GM21360 (cell line): ENCODE results near the gene MGLL.

ENCODE experiments used
- ATAC-seq: cut with Tn5 transposase; IDR thresholded peaks from one replicate; pipeline ENCODE4 v1.9.1; 2021; ENCODE audit warnings: mild to moderate bottlenecking, moderate library complexity; ENCODE audit not compliant: unreplicated experiment

The MGLL gene

DNA sequence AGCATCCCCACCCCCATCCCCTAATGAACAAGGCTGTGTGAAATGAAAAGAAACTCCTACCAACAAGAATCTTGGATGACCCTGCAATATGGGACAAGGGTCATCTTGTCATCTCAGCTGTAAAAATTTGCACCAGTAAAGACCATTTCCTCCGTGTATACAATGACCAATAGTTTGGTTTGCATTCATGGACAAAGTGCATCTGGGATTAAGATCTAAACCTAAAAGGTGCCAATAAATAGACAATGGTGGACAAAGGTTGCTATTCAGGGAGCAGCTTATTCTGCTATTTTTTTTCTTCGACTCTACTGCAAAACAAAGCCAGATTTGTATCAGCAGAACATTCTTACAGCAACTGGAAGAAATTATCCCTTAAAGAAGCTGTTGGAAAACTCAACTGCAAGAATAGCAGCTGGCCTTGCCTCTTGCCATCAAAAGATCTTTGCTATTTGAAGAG lies 8.0 kb downstream of the MGLL start:
- no peak for ATAC-seq

DNA sequence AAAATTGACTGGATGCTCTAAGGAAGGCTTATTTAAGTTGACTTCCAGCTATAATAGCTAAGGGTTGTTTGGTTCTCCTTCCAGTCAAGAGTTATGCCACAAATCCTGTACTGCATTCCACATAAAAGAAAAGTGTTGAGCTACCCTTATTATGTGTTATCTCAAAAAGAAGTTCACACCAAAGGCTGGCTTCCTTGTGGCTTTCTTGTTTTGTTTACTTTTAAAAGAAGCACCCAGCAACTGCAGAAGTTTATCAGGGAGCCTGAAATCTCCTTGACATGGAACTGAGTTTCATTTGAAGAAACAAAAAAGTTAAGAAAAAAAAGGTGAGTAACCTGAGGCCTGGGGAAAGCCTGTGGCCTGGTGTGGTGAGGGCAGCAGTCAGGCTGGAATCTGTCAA lies 10.2 kb downstream of the MGLL start:
- no peak for ATAC-seq

DNA sequence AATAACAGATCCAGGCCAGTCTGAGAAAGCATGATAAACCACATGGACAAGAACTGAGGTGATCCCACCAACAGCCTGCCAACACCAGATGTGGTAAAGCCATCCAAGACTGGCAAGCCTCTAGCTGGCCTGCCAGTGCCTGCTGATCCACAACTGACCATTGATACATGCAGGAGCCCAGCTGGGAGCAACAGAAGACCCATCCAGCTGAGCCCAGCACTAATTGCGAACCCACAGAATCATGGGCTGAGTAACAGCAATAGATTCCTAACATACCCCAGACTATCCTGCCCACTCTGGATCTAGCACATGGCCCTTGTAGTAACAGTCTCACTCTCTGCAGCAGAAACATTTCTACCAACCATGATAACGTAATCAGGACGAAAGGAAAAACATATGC lies 10.6 kb downstream of the MGLL start:
- ATAC-seq = no peak

DNA sequence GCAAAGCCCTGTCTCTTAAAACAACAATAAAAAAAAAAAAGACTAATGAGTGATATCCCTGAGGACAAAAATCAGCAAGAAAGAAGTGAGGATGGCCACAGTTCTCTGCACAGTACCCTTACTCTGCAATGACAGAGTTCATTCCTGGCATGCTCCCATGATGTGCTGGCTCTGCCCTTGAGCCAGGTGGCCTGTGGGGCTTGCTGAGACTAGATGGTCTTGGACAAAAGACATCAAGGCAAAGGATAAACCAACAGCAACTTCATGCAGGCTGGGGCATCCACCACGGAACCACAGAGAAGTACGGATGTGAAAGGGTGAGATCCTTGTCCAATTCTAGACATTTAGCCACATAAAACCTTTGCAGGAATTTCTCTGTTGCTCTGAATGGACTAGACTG lies 12.7 kb downstream of the MGLL start:
- ATAC-seq = no peak

DNA sequence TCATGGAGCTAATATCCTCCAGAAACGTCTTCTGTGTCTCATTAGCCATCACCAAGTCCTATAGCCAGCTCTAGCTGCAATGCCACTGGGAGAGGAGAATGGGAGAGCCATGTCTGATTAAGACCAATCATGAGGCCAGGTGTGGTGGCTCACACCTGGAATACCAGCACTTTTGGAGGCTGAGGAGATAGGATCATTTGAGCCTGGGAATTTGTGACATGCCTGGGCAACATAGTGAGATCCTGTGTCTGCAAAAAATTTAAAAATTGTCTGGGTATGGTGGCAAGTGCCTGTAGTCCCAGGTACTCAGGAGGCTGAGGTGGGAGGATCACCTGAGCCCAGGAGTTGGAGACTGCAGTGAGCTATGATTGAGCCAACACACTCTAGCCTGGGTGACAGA lies 13.1 kb downstream of the MGLL start:
- ATAC-seq = no peak

DNA sequence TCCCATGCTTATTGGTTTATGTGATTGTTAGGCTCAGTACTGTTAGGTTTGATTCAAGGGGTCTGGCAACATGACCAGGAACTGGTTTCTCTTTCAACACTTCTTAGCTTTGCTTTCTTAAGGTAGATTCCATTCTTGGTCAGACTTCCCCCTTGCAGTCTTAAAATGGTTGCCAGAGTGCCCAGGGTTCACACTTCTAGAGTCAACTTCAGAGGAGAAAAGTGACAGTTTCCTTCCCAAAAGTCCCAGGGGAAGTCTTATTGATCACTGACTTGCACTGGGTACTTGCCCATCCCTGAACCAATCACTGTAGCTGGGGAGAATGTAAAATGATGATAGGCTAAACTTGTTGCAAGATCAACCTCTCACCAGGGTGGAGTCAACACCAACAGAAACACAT lies 14.1 kb downstream of the MGLL start:
- no peak for ATAC-seq

DNA sequence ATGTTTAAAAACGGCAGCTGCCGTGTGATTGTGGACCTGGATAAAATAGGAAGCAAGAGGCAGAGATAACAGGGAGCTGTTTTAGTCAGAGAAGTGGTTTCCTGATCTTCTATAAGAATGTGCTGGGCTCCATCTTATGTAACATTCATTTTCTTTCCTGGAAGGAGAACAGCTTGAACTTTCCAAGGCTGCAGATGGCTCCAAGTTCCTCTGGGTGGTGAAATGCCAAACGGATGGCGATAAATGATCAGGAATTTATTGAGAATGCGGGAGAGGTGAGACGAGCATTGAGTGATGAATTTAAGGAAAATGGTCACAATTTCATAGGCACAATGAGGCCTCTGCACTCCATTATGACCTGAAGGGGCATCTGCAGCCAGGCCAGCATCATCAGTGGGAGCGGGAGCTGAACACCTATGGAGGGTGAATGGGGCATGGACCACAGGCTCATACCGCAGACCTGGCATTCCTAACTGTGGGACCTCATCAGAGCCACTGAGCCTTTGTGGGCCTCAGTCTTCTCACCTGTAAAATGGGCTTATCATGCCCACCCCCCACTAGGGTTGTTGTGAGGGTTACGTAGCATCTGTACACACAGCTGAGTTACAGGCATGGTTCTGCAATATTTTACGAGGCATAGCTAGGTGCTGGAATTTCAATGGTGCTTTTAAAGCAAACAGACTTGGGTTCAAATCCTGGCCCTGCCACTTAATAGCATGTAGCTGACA lies 17.1 kb downstream of the MGLL start:
- no peak for ATAC-seq

DNA sequence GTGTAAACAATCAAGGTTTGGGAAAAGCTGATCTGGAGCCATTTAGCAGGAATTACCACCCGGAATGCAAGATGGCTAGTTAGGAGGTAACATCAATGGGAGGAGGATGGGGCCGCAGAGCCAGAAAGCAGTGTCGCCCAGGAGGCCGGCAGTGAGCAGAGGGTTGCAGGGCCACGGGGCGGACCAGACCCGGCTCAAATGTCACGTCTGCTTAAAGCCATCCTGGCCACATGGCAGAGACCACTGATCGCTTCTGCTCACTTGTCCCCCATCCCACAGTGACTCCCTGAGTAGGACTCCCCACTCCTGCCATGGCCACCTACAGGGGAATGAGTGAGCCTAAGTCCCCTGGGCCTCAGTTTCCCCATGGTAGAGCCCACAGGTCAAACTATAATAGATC lies 18.2 kb downstream of the MGLL start:
- no peak for ATAC-seq

DNA sequence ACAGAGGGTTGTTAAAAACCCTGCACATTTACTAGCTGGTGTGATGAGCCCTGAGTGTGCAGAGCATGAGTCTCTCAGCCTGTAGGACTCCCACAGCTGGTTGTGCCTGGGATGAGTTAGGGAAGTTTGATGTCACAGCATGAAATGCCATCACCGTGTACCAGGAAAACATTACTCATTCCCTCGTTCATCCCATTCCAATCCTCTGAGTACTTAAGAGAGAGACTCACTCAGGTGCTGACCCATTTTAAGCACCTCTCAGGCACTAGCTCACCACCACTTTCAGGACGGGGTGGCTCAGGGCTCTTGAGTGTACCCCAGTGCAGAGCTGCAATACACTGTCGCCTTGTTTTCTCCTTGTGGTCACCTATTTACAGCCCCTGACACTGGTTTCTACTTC lies 18.7 kb downstream of the MGLL start:
- no peak for ATAC-seq

DNA sequence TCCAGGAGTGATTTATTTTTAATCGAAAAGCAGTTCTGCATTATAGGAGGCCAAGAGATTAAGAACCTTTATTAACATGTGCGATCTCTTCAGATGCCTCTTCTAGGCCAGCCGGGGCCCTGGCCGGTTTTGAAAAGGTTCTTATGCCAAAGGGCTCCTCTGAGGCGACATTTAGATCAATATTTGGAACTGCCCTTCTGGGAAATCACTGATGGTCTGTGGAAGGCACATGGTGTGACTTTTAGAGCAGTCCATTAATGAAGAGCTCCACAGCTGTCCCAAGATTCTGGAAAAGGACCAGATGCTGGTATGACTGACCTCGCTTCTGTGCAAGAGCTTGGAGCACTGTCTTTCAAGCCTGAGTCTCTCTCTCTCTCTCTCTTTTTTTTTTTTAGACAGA lies 19.7 kb downstream of the MGLL start:
- no peak for ATAC-seq

DNA sequence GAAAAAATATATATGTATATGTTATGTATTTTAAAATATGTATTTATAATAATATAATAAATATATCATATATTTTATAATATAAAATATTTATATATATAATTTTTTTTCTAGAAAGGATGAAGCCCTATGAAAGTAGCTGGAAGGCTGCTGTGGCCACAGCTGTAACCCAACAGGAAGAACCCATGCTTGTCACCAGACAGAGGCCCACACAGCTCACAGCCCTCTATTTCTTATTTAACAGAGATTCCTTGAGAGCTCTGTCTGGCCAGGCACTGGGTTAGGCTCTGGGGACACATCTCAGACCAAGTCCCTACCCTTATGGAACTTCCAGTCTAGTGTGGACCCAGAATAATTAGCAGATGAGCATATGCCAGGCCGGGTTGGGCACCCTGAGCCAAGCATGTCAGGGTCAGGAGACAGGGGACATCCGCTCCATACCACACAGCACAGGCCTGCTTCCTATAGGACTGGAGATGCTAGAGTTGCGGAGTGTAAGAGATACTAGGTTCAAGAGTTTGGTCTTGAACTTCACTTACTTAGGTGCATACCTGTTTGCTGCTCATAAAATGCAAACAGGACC lies 20.5 kb downstream of the MGLL start:
- no peak for ATAC-seq

DNA sequence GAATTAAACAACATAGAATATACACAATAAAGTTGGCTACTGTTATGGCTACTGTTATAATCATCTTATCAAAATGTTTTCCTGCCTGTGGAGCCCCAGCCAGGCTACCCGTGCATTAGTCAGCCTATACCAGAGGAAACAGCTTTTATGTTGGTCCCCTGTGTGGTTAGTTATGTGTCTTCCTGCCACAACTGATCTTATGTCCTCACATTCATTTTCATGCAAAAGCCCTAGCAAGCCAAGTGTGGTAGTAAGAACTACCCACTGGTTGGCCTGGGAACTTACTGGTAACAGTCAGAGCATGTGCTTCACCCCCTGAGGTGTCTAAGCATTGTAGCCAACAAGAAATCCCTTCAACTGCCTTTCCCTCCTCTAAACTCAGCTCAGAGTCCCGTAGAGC lies 21.8 kb downstream of the MGLL start:
- ATAC-seq = no peak

DNA sequence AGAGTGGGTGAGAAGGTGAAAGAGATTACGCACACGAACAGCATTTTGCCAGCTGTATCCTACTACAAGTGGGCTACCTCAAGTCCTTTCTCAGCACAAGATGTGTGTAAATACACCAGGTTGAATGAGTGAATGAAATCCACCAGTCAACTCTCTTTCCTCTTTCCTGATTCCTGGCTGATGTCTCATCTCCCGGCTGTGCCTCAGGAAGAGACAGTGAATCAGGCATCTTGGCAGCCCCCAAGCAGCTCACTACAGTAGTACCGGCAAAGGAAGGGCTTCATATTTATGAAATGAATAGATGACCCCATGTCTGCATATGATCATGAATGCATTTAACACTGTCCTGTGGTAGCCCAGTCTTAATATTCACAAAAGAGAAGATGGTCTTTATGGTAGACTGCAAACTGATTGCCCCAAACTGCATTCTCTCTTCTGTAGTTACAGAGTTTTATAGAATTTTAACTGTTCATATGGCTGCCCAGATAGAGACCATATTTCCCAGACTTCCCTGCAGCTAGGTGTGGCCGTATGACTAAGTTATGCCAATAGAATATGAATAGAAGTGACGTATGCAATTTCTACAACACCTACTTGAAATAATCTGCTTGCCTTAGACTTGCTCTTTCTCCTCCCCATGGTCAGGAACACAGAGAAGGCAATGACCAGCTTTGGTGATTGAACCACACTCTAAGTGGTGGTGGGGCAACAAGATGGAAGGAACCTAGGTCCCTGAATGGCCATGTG lies 22.7 kb downstream of the MGLL start:
- ATAC-seq = no peak

DNA sequence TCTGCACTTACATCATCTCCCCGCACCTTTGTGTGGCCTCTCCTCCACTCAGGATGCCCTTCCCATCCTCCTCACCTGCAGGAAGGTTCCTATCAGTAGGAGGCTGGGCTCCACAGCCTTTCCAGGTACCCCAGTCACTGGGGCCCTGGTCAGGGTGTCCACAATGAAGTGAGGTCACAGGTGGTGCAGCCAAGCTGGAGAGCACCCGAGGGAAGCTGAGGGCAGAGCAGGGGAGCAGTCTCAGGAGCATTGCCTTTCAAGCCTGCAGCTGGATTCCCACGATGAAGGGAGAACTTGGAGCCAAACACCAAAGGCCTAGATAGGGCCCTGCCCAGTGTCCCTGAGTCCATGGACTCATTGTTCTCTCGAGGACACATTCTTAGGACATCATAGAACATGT lies 23.6 kb downstream of the MGLL start:
- ATAC-seq = no peak

DNA sequence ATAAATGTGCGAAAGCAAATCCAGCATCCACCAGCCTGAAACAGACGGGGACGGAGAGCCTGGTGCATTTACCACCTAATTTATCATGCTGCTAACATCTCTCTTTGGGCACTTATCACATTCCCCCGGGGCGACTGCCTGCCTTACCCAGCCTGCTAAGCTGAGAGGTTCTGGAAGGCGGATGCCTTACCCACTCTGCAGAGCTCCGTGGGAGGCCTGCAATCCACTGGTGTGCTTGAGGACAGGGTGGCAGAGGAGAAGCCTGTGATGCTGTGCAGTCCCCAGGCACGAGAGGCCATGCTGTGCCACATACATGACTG lies 25.5 kb downstream of the MGLL start:
- no peak for ATAC-seq

DNA sequence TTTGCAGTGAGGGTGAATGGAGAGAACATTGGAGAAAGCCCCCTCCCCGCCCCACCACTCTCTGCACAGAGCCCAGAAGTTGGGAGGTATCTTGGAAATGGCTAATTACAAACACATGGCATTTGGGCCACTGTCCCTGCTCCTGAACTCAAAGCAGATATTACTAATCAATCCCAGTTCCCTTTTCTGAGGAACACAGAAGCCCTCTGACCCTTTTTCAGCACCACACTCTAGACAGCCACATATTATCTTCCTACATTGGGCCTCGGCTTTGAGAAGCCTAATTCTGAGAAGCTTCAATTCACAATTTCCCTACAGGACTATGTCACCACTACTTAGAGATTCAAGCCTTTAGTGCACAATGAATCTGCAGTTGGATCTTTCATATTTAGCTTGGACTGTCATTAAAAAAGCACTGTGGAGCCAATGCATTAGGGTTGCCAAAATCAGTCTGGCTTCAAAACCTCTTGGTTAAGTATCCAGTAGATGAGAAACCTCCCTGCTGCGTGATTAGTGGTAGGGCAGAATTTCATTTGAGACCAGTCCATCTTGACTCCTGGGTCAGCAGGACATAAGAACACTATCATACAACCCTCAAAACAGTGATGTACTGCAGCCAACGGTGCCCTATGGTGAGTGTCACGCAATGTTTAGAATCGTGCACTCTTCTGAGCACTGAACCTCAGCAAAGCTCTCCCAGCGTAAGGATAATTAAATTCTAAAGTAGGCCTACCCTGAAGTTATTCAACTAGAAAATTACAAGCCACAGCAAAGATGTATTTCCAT lies 26.1 kb downstream of the MGLL start:
- ATAC-seq = no peak

DNA sequence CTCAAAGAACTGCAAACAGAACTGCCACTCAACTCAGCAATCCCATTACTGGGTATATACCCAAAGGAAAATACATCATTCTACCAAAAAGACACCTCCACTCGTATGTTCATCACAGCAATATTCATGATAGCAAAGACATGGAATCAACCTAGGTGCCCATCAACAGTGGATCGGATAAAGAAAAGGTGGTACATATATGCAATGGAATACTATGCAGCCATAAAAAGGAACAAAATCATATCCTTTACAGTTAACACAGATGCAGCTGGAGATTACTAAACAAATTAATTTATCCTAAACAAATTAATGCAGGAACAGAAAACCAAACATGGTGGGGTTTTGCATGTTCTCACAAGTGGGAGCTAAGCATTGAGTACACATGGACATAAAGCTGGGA lies 27.3 kb downstream of the MGLL start:
- ATAC-seq = no peak

DNA sequence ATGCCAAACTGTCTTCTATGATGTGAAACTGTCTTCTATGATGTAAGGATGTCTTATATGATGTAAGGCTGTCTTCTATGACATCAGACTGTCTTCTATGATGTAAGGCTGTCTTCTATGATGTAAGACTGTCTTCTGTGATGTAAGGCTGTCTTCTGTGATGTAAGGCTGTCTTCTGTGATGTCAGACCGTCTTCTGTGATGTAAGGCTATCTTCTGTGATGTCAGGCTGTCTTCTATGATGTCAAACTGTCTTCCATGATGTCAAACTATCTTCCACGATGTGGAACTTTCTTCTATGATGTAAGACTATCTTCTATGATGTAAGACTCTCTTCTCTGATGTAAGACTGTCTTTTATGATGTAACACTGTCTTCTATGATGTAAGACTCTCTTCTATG lies 27.9 kb downstream of the MGLL start:
- ATAC-seq = no peak

DNA sequence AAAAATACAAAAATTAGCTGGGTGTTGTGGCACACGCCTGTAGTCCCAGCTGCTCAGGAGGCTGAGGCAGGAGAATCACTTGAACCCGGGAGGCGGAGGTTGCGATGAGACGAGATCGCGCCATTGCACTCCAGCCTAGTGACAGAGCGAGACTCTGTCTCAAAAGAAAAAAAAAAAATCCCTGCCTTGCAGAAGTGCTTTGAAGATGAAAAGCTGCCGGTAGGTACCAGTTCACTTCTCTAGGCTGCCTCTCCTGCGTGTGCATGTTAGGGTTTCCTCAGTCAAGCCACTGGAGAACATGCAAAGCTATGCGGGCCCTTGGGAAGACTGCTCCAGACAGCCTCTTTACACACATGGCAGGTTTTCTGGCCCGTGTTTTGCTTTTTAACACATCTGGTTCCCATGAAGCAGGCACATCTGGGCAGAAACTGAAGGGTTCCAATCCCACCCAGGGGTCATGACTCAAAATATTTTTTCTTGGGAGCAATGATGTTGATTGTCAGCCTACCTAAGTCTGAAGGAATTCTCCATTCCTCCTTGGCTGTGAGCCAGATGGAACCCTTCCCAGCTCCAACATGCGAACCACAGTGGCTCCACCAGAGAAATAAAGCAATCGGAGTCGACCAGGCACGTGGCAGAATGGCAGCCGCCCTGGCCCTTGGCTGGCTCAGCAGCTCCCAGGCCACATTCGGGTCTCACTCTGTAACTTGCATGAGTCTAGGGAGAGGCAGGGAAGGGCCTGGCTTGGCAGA lies 29.6 kb downstream of the MGLL start:
- ATAC-seq = no peak

DNA sequence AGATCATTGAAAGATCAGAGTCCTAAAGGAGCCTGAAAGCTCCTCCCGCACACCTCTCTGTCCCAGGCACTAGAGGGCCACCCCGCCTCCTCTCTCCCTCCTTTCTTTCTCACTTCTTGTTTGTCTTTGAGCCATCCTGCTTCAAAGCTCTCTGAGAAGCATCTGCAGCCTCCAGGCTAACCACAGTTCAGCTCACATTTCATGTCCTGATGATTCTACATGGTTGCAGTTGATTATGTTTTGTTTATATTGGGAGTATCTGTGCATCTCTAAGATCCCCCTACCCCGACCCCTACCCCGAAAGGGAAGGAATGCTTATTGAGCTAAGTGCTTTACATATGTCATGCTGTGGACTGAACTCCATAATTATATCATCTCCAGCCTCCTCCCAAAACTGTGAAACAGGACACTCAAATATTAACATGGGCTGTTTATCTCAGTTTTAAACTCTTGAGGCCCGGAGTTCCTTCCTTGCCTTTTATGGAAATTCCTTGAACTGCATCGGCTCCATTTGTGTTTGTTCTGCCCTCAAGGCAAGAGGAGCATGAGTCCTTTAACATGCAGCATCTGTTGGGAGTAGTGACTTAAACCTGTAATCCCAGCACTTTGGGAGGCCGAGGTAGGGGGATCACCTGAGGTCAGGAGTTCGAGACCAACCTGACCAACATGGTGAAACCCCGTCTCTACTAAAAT lies 30.9 kb downstream of the MGLL start:
- peak; percentile 59 for ATAC-seq

DNA sequence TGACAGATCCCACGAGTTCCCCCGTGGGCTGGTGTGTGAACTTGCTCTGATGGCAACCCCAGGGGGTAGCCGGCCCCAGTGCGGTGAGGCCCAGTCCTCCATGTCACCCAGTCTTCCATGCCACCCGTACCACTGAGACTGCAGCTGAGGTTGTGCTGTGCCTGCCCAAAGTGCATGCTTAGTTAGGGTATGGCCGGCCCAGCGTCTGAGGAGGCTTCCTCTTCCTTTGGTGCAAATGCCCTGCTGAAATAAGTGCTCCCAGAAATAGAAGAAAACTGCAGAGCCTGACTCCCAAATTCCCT lies 31.5 kb downstream of the MGLL start:
- ATAC-seq = peak; percentile 15
